AG09319 (cell line): Measurements from ENCODE around the gene SLC35A1.
A peak's percentile ranks its signal among the peaks of the same experiment; 100 is the strongest.
"Not testable (repeated sequence)": the region's sequence is repeated elsewhere in the genome, so short reads cannot be mapped to it uniquely, and the experiment has no call there.

Source experiments
- DNase-seq: peaks from one replicate; pipeline ENCODE4 v3.0.0-alpha.2; 2010; ENCODE audit warnings: low read depth; ENCODE audit errors: extremely low read depth
- TF ChIP-seq, protein P1 (sequence below): IDR thresholded peaks from 2 replicates; pipeline ENCODE4 v1.5.1; 2011; ENCODE audit warnings: low read depth, mild to moderate bottlenecking, inconsistent platforms, low read length, moderate library complexity

Gene SLC35A1

GRCh38 chr6:87465051-87465450 is 7.7 kb upstream of the SLC35A1 start:
- TF ChIP-seq, protein P1, sequence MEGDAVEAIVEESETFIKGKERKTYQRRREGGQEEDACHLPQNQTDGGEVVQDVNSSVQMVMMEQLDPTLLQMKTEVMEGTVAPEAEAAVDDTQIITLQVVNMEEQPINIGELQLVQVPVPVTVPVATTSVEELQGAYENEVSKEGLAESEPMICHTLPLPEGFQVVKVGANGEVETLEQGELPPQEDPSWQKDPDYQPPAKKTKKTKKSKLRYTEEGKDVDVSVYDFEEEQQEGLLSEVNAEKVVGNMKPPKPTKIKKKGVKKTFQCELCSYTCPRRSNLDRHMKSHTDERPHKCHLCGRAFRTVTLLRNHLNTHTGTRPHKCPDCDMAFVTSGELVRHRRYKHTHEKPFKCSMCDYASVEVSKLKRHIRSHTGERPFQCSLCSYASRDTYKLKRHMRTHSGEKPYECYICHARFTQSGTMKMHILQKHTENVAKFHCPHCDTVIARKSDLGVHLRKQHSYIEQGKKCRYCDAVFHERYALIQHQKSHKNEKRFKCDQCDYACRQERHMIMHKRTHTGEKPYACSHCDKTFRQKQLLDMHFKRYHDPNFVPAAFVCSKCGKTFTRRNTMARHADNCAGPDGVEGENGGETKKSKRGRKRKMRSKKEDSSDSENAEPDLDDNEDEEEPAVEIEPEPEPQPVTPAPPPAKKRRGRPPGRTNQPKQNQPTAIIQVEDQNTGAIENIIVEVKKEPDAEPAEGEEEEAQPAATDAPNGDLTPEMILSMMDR = no peak
- no peak for DNase-seq

DNA sequence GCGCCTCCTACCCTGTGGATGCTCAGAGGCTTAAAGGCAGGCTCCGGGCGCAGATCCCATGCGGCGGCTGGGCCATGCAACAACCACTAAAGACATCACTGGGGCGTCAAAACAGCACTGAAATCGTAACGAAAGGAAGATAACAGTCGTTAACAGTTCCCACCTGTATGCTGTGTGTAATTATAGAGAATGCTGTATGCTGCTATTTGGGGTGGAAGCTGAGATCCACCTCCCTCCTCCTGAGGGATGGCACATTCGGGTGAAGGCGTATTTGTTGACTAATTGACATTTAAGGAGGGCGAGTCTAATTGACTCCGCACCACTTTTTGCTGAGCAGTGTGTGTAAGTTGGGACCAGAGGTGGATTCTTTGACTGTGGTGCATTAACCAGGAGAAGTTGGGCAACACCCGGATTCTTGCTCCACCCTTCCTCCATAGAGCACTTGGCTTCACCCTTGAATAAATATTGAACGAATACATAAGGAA is 687 bp downstream of the SLC35A1 start:
- DNase-seq = peak; percentile 11
- TF ChIP-seq, protein P1 = peak; percentile 9; the same call in 1 of the 2 replicates

- DNase-seq = no peak
- TF ChIP-seq, protein P1 = no peak
These were observed 9.2 kb downstream of the SLC35A1 start for GRCh38 chr6:87481931-87482330.

DNA sequence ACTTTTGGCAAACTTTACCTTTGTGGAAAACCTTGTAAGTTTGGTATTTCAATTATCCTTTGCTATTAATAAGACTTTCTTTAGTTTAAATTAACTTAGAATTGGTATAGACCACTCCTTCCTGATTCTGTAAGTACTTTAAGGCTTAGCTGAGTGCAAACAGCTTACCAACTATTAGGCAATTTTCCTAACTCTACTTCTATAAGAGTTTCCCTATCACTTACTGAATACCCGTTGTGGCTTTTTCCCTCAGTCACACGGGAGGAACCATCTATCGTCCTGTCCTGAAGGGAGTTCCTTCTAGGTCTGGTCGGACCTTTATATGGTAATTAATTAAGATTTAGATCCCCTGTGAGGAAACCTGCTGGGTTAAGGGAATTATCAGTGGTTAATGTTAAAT is 9.6 kb downstream of the SLC35A1 start:
- TF ChIP-seq, protein P1 = no peak
- DNase-seq = no peak

DNA sequence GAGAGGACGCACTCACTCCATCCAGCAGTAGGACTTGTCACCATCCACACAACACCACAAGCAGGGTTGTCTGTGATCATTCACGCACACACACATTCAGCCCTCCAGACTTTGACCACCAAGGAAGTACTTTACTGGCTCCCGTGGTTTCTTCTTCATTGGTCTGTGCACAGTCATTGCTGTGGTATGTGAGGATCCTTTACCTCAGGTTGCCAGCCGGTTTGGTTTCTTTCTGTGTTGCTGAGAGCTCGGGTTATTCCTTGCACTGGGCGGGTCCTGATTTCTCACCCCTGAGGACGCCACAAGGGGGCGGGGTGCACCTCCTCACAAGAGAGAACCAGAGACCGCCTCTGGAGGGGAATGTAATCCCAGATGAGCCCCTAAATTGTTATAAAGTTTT is 11.2 kb downstream of the SLC35A1 start:
- TF ChIP-seq, protein P1 = no peak
- no peak for DNase-seq

- DNase-seq = no peak
- TF ChIP-seq, protein P1 = no peak
These were observed 11.7 kb downstream of the SLC35A1 start for GRCh38 chr6:87484491-87484890.

- no peak for DNase-seq
- TF ChIP-seq, protein P1 = no peak
These were observed 14.8 kb downstream of the SLC35A1 start for GRCh38 chr6:87487555-87487954.

DNA sequence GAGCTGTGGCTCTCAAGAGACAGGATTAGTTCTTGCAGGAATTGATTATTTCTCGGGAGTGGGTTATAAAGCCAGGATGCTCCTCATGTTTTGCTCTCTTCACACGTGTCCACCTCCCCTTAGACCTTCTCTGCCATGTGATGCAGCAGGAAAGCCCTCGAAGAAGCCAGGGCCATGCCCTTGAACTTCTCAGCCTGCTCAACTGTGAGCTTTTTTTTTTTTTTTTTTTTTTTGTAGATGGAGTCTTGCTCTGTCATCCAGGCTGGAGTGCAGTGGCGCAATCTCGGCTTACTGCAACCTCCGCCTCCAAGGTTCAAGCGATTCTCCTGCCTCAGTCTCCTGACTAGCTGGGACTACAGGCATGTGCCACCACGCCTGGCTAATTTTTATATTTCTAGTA is 16.6 kb downstream of the SLC35A1 start:
- not testable (repeated sequence) for DNase-seq
